HG02623 (cell line): Measurements from ENCODE around the gene PDE7B.
"Not testable (repeated sequence)": the region's sequence is repeated elsewhere in the genome, so short reads cannot be mapped to it uniquely, and the experiment has no call there.

ENCODE experiments used
- ATAC-seq: cut with Tn5 transposase; IDR thresholded peaks from one replicate; pipeline ENCODE4 v1.9.1; 2021; ENCODE audit warnings: moderate library complexity; ENCODE audit not compliant: unreplicated experiment

Gene PDE7B

GRCh38 chr6:136094812-136095211, 243.3 kb downstream of the PDE7B start:
- no peak for ATAC-seq

GRCh38 chr6:136095986-136096385, 244.5 kb downstream of the PDE7B start:
- no peak for ATAC-seq

- ATAC-seq: no peak
Measured at GRCh38 chr6:136102991-136103688, 251.6 kb downstream of the PDE7B start.

- ATAC-seq: no peak
Measured at GRCh38 chr6:136103763-136104311, 252.3 kb downstream of the PDE7B start.

GRCh38 chr6:136104556-136104955, 253.1 kb downstream of the PDE7B start:
- ATAC-seq: no peak

GRCh38 chr6:136105797-136106196, 254.3 kb downstream of the PDE7B start:
- not testable (repeated sequence) for ATAC-seq

GRCh38 chr6:136108361-136108945, 257.0 kb downstream of the PDE7B start:
- no peak for ATAC-seq

GRCh38 chr6:136111831-136112230, 260.3 kb downstream of the PDE7B start:
- ATAC-seq: no peak

- no peak for ATAC-seq
Measured at GRCh38 chr6:136112262-136112661, 260.8 kb downstream of the PDE7B start.

GRCh38 chr6:136113736-136114173, 262.3 kb downstream of the PDE7B start:
- ATAC-seq: no peak

- no peak for ATAC-seq
Measured at GRCh38 chr6:136114661-136115060, 263.2 kb downstream of the PDE7B start.

GRCh38 chr6:136115941-136116340, 264.4 kb downstream of the PDE7B start:
- ATAC-seq: no peak

- no peak for ATAC-seq
Measured at GRCh38 chr6:136117081-136117480, 265.6 kb downstream of the PDE7B start.

GRCh38 chr6:136118787-136119186, 267.3 kb downstream of the PDE7B start:
- no peak for ATAC-seq

GRCh38 chr6:136123468-136123867, 272.0 kb downstream of the PDE7B start:
- no peak for ATAC-seq

GRCh38 chr6:136125585-136125984, 274.1 kb downstream of the PDE7B start:
- ATAC-seq: no peak

- ATAC-seq: no peak
Measured at GRCh38 chr6:136127873-136128272, 276.4 kb downstream of the PDE7B start.

- no peak for ATAC-seq
Measured at GRCh38 chr6:136129365-136129764, 277.9 kb downstream of the PDE7B start.

- no peak for ATAC-seq
Measured at GRCh38 chr6:136134268-136134667, 282.8 kb downstream of the PDE7B start.

GRCh38 chr6:136134751-136135150, 283.2 kb downstream of the PDE7B start:
- no peak for ATAC-seq

GRCh38 chr6:136136274-136136673, 284.8 kb downstream of the PDE7B start:
- ATAC-seq: no peak

GRCh38 chr6:136137008-136137692, 285.6 kb downstream of the PDE7B start:
- no peak for ATAC-seq
